Measurements from ENCODE around the gene CNGA4.
"Not testable (repeated sequence)": the region's sequence is repeated elsewhere in the genome, so short reads cannot be mapped to it uniquely, and the experiment has no call there.

CNGA4 gene

DNA sequence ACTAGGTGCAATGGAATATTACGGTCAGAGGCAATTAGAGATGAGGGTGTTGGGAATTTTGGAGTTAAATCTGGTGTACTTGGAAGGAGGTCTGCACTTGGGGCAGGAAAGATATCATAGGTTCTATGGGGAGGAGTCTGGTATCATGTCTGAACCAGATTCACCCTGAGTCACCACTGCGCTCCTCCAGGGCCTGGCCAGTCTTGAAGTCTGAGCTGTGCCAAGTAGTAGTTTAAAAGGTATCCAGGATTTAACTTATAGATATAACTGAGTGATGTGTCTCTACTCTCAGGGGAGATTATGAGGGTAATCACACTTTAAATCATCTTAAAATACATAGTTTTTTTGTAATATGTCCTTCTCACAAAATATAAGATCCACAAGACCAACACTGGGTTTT lies 6.6 kb downstream of the CNGA4 start:
- DNase-seq (ENCODE audit: low read depth) = no peak
- no peak overlapping the region for H3K4me3 ChIP-seq (ENCODE audit: low read depth, low read length)
- TF ChIP-seq, protein P1, sequence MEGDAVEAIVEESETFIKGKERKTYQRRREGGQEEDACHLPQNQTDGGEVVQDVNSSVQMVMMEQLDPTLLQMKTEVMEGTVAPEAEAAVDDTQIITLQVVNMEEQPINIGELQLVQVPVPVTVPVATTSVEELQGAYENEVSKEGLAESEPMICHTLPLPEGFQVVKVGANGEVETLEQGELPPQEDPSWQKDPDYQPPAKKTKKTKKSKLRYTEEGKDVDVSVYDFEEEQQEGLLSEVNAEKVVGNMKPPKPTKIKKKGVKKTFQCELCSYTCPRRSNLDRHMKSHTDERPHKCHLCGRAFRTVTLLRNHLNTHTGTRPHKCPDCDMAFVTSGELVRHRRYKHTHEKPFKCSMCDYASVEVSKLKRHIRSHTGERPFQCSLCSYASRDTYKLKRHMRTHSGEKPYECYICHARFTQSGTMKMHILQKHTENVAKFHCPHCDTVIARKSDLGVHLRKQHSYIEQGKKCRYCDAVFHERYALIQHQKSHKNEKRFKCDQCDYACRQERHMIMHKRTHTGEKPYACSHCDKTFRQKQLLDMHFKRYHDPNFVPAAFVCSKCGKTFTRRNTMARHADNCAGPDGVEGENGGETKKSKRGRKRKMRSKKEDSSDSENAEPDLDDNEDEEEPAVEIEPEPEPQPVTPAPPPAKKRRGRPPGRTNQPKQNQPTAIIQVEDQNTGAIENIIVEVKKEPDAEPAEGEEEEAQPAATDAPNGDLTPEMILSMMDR (IDR thresholded peaks at IDR 0.05; ENCODE audit: insufficient read depth, low read depth, low read length, missing control alignments) = no peak

DNA sequence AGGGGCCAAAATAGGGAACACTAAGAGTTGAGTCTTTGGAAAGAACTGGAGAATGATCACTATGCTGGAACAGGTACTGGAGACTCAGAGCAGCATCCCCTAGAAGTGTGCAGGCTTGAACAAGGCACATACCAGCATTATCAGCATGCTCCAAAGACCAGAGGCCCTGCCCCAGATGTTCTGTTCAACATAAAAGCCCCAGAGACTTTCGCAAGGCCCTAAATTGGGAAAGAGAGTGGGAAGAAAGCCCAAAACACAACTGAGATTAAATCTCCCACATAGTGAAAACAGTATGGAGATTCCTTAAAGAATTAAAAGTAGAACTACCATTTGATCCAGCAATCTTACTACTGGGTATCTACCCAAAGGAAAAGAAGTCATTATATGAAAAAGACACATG lies 9.4 kb downstream of the CNGA4 start:
- no peak overlapping the region for H3K4me3 ChIP-seq (ENCODE audit: low read depth, low read length)
- TF ChIP-seq, protein P1 (IDR thresholded peaks at IDR 0.05; ENCODE audit: insufficient read depth, low read depth, low read length, missing control alignments) = no peak
- no peak for DNase-seq (ENCODE audit: low read depth)

DNA sequence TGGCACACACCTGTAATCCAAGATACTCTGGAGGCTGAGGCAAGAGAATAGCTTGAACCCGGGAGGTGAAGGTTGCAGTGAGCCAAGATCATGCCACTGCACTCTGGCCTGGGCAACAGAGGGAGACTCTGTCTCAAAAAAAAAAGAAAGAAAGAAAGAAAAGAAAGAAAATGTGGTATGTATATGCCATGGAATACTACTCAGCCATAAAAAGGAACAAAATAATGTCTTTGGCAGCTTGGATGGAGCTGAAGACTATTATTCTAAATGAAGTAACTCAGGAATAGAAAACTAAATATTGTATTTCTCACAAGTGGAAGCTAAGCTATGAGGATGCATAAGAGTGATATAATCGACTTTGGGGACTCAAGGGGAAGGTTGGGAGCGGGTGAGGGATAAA lies 10.0 kb downstream of the CNGA4 start:
- not testable (repeated sequence) for DNase-seq (ENCODE audit: low read depth); H3K4me3 ChIP-seq (ENCODE audit: low read depth, low read length)

DNA sequence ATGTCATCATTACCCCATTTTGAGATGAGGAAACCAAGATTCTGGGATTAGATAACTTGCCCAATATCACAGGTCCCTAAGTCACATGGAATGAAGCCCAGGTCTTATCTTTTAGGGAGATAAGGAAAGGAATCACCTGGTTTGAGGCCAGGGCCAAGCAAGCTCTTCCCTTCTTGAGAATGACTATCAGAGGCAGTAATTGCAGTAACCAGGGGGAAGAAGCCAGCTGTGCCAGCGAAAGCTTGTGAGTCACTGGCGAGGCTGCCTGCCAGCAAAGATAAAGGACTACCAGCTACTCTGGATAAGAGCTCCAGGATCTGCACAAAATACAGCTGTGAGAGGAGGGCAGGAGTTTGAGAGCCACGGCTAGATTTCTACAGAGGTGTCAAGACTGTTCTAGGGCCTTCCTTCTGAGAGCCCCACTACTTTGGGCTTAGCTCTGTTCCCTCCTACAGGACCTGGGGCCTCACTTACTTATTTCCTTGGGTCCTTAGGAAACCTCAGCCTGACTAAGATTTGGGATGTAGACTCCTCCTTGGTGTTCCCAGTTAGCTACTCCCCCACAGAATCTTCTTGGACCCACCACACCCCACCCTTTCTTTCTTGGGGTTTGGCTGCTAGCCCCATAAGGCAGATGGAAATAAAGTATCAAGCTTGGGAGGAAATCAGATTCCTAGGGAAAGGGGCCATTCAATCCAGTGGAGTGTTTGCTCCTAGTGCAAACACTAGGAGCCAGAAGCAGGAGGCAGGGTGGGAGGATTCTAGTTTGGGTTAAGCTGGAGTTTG lies 11.1 kb downstream of the CNGA4 start:
- H3K4me3 ChIP-seq (ENCODE audit: low read depth, low read length) = no peak overlapping the region
- no peak for DNase-seq (ENCODE audit: low read depth)

DNA sequence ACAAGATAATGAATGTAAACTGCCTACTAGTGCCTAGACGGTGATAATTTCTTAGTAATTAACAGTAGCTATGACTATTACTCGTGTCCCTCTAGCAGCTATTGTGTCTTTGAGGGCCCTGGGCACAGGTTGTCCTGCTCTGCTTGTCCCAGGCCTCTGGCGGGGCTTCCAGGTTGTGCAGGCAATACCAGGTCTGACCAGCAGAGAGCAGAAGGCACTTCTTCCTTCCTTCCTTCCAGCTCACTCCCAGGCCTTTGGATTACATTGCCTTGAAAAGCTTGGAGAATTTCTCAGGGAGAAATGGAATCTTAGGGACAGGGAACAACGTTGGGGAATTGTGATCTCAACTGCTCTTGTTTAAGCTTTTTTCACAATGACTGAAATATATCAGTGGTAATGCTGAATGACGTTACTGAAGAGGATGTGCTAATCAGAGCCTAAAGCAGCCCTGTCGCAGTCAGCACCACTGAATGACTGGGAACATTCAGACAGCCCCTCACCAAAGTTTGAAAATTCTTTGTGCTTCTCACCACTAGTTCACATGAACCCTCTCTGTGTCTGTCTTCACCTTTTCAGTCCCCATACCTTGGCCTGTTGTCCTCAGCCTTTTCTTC lies 12.3 kb downstream of the CNGA4 start:
- DNase-seq (ENCODE audit: low read depth) = peak; percentile 70
- TF ChIP-seq, protein P1 (IDR thresholded peaks at IDR 0.05; ENCODE audit: insufficient read depth, low read depth, low read length, missing control alignments) = peak; percentile 85
- H3K4me3 ChIP-seq (ENCODE audit: low read depth, low read length) = no peak overlapping the region

More for the DNA sequence above, 11.1 kb downstream of the CNGA4 start:
- TF ChIP-seq, protein P1 (IDR thresholded peaks at IDR 0.05; ENCODE audit: insufficient read depth, low read depth, low read length, missing control alignments) = no peak

DNA sequence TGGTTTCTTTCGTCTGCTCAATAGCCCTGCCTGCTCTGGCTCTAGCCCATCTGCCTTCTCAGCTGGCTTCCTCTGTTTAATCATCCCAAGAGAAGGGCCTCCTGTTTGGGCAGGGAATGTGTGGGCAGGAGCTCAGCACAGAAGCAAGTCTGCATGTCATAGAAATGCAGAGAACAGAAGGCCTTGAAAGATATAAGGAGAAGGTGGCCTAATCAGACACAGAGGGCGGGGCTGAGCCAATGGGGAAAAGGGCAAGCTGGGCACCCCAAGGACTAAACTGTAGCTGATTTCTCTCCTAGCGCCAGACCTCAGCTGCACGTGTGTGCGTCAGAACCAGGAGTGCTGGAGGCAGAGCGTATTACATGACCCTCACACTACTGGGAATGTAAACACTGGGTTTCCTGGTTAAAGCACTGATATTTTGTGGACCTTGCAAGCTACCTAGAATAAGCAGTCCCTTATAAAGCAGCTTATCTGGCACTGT lies 13.1 kb downstream of the CNGA4 start:
- no peak for DNase-seq (ENCODE audit: low read depth)
- no peak overlapping the region for H3K4me3 ChIP-seq (ENCODE audit: low read depth, low read length)
- TF ChIP-seq, protein P1 (IDR thresholded peaks at IDR 0.05; ENCODE audit: insufficient read depth, low read depth, low read length, missing control alignments) = no peak

DNA sequence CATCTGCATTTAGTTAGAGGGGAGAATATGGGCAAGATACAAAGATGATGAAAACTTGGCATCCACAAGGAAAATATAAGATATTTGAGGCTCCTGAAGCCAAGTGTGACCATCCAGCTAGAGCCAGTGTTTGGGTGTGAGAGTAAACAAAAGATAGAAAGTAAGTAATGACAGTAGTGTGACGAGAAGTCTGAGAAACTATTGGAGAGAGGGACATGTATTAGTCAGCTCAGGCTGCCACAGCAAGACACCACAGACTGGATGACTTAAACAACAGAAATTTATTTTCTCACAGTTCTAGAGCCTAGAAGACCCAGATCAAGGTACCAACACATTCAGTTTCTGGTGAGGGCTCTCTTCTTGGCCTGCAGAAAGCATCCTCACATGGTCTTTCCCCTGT lies 14.3 kb downstream of the CNGA4 start:
- TF ChIP-seq, protein P1 (IDR thresholded peaks at IDR 0.05; ENCODE audit: insufficient read depth, low read depth, low read length, missing control alignments) = no peak

More for the DNA sequence above, 14.3 kb downstream of the CNGA4 start:
- DNase-seq (ENCODE audit: low read depth) = peak; percentile 38
- H3K4me3 ChIP-seq (ENCODE audit: low read depth, low read length) = no peak overlapping the region

All from GM12865 (cell line).